ENCODE measurements around the gene MARCHF10.

The MARCHF10 gene

GRCh38 chr17:62745806-62746205 is 62.3 kb downstream of the MARCHF10 start:
- no peak for TF ChIP-seq EZH2phosphoT487 (IDR thresholded peaks at IDR 0.05; ENCODE audit: borderline replicate concordance)
- TF ChIP-seq CTCF (conservative IDR thresholded peaks at IDR 0.05; ENCODE audit: low read length) = no peak
- Histone ChIP-seq H2AFZ (ENCODE audit: low read length) (no peak overlapping the region), H3K4me2 (ENCODE audit: low read depth, low read length, poor library complexity, severe bottlenecking) (no peak overlapping the region), H4K20me1 (ENCODE audit: insufficient read depth, low read length, poor library complexity, severe bottlenecking) (no peaks in the 10 kb centered on the region), H3K79me2 (ENCODE audit: insufficient read depth, low read length) (no peaks in the 10 kb centered on the region), H3K27me3 (ENCODE audit: insufficient read depth, low read length, poor library complexity, severe bottlenecking) (no peaks in the 10 kb centered on the region), H3K4me1 (ENCODE audit: insufficient read depth, low read length, poor library complexity, severe bottlenecking) (no peaks in the 10 kb centered on the region), H3K9ac (ENCODE audit: low read depth, low read length, poor library complexity, severe bottlenecking) (no peak overlapping the region), H3K4me3 (ENCODE audit: low read length, poor library complexity, severe bottlenecking) (no peak overlapping the region), H3K9me3 (ENCODE audit: insufficient read depth, low read depth, low read length) (no peaks in the 10 kb centered on the region), H3K36me3 (ENCODE audit: insufficient read depth, low read length) (no peaks in the 10 kb centered on the region), H3F3A (ENCODE audit: low read depth) (no peaks in the 10 kb centered on the region), H3K9me2 (replicated peaks; ENCODE audit: low read depth, low read length) (no peaks in the 10 kb centered on the region)

GRCh38 chr17:62744259-62744658 is 63.9 kb downstream of the MARCHF10 start:
- Histone ChIP-seq H3K79me2 (ENCODE audit: insufficient read depth, low read length) (no peaks in the 10 kb centered on the region), H2AFZ (ENCODE audit: low read length) (no peak overlapping the region), H3F3A (ENCODE audit: low read depth) (no peaks in the 10 kb centered on the region), H3K4me2 (ENCODE audit: low read depth, low read length, poor library complexity, severe bottlenecking) (no peak overlapping the region), H4K20me1 (ENCODE audit: insufficient read depth, low read length, poor library complexity, severe bottlenecking) (no peaks in the 10 kb centered on the region), H3K4me3 (ENCODE audit: low read length, poor library complexity, severe bottlenecking) (no peak overlapping the region), H3K9me3 (ENCODE audit: insufficient read depth, low read depth, low read length) (no peaks in the 10 kb centered on the region), H3K36me3 (ENCODE audit: insufficient read depth, low read length) (no peaks in the 10 kb centered on the region), H3K27me3 (ENCODE audit: insufficient read depth, low read length, poor library complexity, severe bottlenecking) (no peaks in the 10 kb centered on the region), H3K9me2 (replicated peaks; ENCODE audit: low read depth, low read length) (no peaks in the 10 kb centered on the region), H3K4me1 (ENCODE audit: insufficient read depth, low read length, poor library complexity, severe bottlenecking) (no peaks in the 10 kb centered on the region), H3K9ac (ENCODE audit: low read depth, low read length, poor library complexity, severe bottlenecking) (no peak overlapping the region)
- no peak for TF ChIP-seq CTCF (conservative IDR thresholded peaks at IDR 0.05; ENCODE audit: low read length)
- no peak for TF ChIP-seq EZH2phosphoT487 (IDR thresholded peaks at IDR 0.05; ENCODE audit: borderline replicate concordance)

- Histone ChIP-seq H3K79me2 (ENCODE audit: insufficient read depth, low read length) (no peaks in the 10 kb centered on the region), H3K36me3 (ENCODE audit: insufficient read depth, low read length) (no peaks in the 10 kb centered on the region), H3K4me3 (ENCODE audit: low read length, poor library complexity, severe bottlenecking) (no peak overlapping the region), H2AFZ (ENCODE audit: low read length) (no peak overlapping the region), H4K20me1 (ENCODE audit: insufficient read depth, low read length, poor library complexity, severe bottlenecking) (no peaks in the 10 kb centered on the region), H3K4me1 (ENCODE audit: insufficient read depth, low read length, poor library complexity, severe bottlenecking) (no peaks in the 10 kb centered on the region), H3K9me3 (ENCODE audit: insufficient read depth, low read depth, low read length) (no peaks in the 10 kb centered on the region), H3K9me2 (replicated peaks; ENCODE audit: low read depth, low read length) (no peaks in the 10 kb centered on the region), H3K4me2 (ENCODE audit: low read depth, low read length, poor library complexity, severe bottlenecking) (no peak overlapping the region), H3F3A (ENCODE audit: low read depth) (no peaks in the 10 kb centered on the region), H3K9ac (ENCODE audit: low read depth, low read length, poor library complexity, severe bottlenecking) (no peak overlapping the region), H3K27me3 (ENCODE audit: insufficient read depth, low read length, poor library complexity, severe bottlenecking) (no peaks in the 10 kb centered on the region)
- TF ChIP-seq CTCF (conservative IDR thresholded peaks at IDR 0.05; ENCODE audit: low read length) = no peak
- TF ChIP-seq EZH2phosphoT487 (IDR thresholded peaks at IDR 0.05; ENCODE audit: borderline replicate concordance) = no peak
Observed at GRCh38 chr17:62741290-62741689, 66.8 kb downstream of the MARCHF10 start.

Data from Loucy (cell line).